HG03108 (cell line): ENCODE data around the gene BMP3.

ENCODE experiments used
- ATAC-seq: cut with Tn5 transposase; IDR thresholded peaks from one replicate; pipeline ENCODE4 v1.9.1; 2021; ENCODE audit warnings: moderate library complexity; ENCODE audit not compliant: unreplicated experiment

BMP3 gene

DNA sequence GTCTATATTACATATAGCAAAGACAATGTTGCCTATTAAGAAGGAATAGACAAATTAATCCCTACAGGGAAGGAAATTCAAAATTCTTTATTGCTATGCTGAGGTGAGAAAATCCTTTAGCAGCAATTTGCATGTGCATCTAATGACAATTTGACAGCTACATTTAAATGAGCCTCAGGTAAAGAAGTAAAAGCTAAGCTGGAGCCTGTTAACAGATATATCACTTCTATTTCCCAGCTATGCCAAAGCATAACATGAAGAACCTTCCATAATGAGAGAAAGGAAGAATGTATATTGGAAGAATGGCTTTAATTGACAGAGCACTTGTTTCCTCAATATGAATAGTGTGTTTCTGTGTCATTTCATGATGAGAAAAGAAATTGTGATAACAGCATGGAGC is 71.6 kb downstream of the BMP3 start:
- no peak for ATAC-seq

DNA sequence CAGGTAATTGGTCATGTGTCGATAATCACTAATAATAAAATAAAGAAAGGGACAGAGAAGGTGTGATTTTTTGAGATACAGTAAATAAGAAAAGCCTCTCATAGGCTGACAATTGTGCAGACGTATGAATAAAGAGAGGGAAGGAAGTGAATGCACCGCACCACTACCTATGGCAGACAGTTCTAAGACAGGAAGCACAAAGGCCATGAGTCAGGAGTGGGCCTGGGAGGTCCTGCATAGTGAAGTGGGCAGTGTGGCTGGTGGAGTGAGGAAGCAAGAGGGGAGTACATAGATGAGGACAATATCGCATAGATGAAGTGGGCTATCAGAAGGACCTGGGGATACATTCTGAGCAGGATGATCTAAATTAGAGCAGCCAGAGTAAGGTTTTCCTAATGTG is 75.6 kb downstream of the BMP3 start:
- ATAC-seq, result no peak
